ENCODE results near the gene FHOD3. TPM values are rescaled to one million over a fixed set of nuclear protein-coding genes. Genes with fewer than 3 reads are reported as not detected.

The FHOD3 gene
- total RNA-seq, 1 donor from 2014 or later: 5.9 TPM

- Histone ChIP-seq H3K36me3 (ENCODE audit: insufficient read depth, low read length) (no peaks in the 10 kb centered on the region), H2AFZ (ENCODE audit: low read depth, low read length) (no peak overlapping the region), H3K27me3 (ENCODE audit: insufficient read depth, low read length) (no peaks in the 10 kb centered on the region), H3K4me1 (ENCODE audit: insufficient read depth, low read length) (peaks cover 22% of the 10 kb centered on the region), H3K27ac (ENCODE audit: low read depth, low read length) (no peak overlapping the region), H3K4me3 (ENCODE audit: insufficient read depth, low read depth, low read length) (no peak overlapping the region), H4K20me1 (ENCODE audit: insufficient read depth, low read length) (peaks cover 9% of the 10 kb centered on the region), H3K9me3 (ENCODE audit: insufficient read depth, low read depth, low read length) (no peaks in the 10 kb centered on the region), H3K79me2 (ENCODE audit: insufficient read depth, low read length) (no peaks in the 10 kb centered on the region), H3K9ac (ENCODE audit: low read length) (no peak overlapping the region), H3K4me2 (ENCODE audit: low read length) (no peak overlapping the region)
- peaks cover 7% of the 10 kb centered on the region for H3K27me3 Mint-ChIP-seq (ENCODE audit: low read depth, unreplicated experiment)
- no peak overlapping the region for H3K4me3 Mint-ChIP-seq (ENCODE audit: unreplicated experiment)
- H3K4me1 Mint-ChIP-seq (ENCODE audit: low read depth, unreplicated experiment): peaks cover 29% of the 10 kb centered on the region
- DNase-seq (ENCODE audit: low read depth) (no peak), FAIRE-seq (no peak)
- H3K36me3 Mint-ChIP-seq (ENCODE audit: low read depth, unreplicated experiment): peaks cover 2% of the 10 kb centered on the region
- H3K27ac Mint-ChIP-seq (ENCODE audit: unreplicated experiment): no peak overlapping the region
- no peaks in the 10 kb centered on the region for H3K9me3 Mint-ChIP-seq (ENCODE audit: unreplicated experiment)
- TF ChIP-seq, protein P1, sequence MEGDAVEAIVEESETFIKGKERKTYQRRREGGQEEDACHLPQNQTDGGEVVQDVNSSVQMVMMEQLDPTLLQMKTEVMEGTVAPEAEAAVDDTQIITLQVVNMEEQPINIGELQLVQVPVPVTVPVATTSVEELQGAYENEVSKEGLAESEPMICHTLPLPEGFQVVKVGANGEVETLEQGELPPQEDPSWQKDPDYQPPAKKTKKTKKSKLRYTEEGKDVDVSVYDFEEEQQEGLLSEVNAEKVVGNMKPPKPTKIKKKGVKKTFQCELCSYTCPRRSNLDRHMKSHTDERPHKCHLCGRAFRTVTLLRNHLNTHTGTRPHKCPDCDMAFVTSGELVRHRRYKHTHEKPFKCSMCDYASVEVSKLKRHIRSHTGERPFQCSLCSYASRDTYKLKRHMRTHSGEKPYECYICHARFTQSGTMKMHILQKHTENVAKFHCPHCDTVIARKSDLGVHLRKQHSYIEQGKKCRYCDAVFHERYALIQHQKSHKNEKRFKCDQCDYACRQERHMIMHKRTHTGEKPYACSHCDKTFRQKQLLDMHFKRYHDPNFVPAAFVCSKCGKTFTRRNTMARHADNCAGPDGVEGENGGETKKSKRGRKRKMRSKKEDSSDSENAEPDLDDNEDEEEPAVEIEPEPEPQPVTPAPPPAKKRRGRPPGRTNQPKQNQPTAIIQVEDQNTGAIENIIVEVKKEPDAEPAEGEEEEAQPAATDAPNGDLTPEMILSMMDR (IDR thresholded peaks at IDR 0.05; ENCODE audit: insufficient read depth, low read depth, low read length): no peak
- no peak for TF ChIP-seq EZH2 (IDR thresholded peaks at IDR 0.05; ENCODE audit: insufficient read depth, low read length)
These were observed 80.7 kb downstream of the FHOD3 start for GRCh38 chr18:36378205-36378604.

DNA sequence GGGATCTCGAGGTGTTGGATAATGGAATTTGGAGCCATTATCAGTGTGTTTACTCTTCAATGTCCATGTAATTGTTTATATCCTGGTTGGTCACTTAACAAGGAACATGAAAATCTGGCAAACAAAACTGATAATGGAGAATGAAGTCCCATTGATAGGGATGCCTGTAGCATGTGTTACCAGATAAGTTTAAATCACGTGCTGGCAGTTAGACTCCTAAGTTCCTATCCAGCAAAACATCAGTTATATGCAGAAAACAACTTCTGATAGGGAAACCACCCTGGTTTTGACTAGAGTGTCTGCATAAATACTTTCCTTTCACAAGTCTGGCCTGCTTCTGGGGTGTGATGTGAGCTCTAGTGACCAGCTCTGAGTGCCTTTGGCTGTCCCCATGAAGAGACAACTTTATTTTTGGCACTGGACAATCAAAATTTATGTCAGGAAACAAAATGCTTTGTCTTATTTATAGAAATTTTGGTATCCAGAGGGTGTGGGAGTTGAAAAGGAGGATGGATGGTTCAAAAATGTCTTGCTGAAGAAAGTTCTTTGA, 82.0 kb downstream of the FHOD3 start:
- Mint-ChIP-seq H3K27me3 (ENCODE audit: low read depth, unreplicated experiment) (peaks cover 7% of the 10 kb centered on the region), H3K9me3 (ENCODE audit: unreplicated experiment) (no peaks in the 10 kb centered on the region), H3K36me3 (ENCODE audit: low read depth, unreplicated experiment) (peaks cover 2% of the 10 kb centered on the region), H3K4me3 (ENCODE audit: unreplicated experiment) (no peak overlapping the region), H3K4me1 (ENCODE audit: low read depth, unreplicated experiment) (peaks cover 29% of the 10 kb centered on the region), H3K27ac (ENCODE audit: unreplicated experiment) (no peak overlapping the region)
- TF ChIP-seq, protein P1 (IDR thresholded peaks at IDR 0.05; ENCODE audit: insufficient read depth, low read depth, low read length): no peak
- TF ChIP-seq EZH2 (IDR thresholded peaks at IDR 0.05; ENCODE audit: insufficient read depth, low read length): no peak
- DNase-seq (ENCODE audit: low read depth) (no peak), FAIRE-seq (no peak)
- no peaks in the 10 kb centered on the region for H3K79me2 ChIP-seq (ENCODE audit: insufficient read depth, low read length)
- no peak overlapping the region for H3K9ac ChIP-seq (ENCODE audit: low read length)
- peaks cover 9% of the 10 kb centered on the region for H4K20me1 ChIP-seq (ENCODE audit: insufficient read depth, low read length)
- H3K27ac ChIP-seq (ENCODE audit: low read depth, low read length): no peak overlapping the region
- peaks cover 10% of the 10 kb centered on the region for H3K4me1 ChIP-seq (ENCODE audit: insufficient read depth, low read length)
- H3K9me3 ChIP-seq (ENCODE audit: insufficient read depth, low read depth, low read length): no peaks in the 10 kb centered on the region
- no peak overlapping the region for H3K4me2 ChIP-seq (ENCODE audit: low read length)
- H3K4me3 ChIP-seq (ENCODE audit: insufficient read depth, low read depth, low read length): no peak overlapping the region
- H3K36me3 ChIP-seq (ENCODE audit: insufficient read depth, low read length): no peaks in the 10 kb centered on the region
- H3K27me3 ChIP-seq (ENCODE audit: insufficient read depth, low read length): no peaks in the 10 kb centered on the region
- H2AFZ ChIP-seq (ENCODE audit: low read depth, low read length): no peak overlapping the region

DNA sequence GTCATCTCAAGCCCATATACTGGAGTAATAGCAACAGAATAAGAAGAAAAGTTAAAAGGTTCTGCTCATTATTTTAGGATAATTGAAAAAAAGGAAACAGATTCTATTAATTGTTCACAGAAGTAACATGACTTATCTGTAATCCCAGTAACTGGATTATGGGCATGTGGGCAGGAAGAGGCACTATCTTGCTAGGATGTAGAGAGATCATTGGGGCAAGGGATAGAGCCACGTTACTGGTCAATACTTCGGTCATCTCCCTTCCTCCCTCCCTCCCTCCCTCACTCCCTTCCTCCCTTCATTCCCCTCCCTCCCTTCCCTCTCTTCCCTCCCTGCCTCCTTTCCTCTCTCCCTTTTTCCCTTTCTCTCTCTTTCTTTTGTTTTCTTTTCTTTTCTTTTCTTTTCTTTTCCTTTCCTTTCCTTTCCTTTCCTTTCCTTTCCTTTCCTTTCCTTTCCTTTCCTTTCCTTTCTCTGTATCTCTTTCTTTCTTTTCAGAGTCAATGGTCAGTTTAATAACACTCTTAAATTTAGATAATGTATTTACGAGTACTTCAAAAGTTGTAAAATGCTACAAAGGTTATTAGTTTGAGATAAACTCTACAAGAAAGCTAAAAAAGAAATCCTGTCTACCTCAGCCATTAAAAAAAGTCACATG, 82.8 kb downstream of the FHOD3 start:
- Histone ChIP-seq H2AFZ (ENCODE audit: low read depth, low read length) (no peak overlapping the region), H3K27ac (ENCODE audit: low read depth, low read length) (no peak overlapping the region), H4K20me1 (ENCODE audit: insufficient read depth, low read length) (peaks cover 9% of the 10 kb centered on the region), H3K4me3 (ENCODE audit: insufficient read depth, low read depth, low read length) (no peak overlapping the region), H3K79me2 (ENCODE audit: insufficient read depth, low read length) (no peaks in the 10 kb centered on the region), H3K9me3 (ENCODE audit: insufficient read depth, low read depth, low read length) (no peaks in the 10 kb centered on the region), H3K4me2 (ENCODE audit: low read length) (no peak overlapping the region), H3K4me1 (ENCODE audit: insufficient read depth, low read length) (peaks cover 6% of the 10 kb centered on the region), H3K27me3 (ENCODE audit: insufficient read depth, low read length) (no peaks in the 10 kb centered on the region), H3K9ac (ENCODE audit: low read length) (no peak overlapping the region), H3K36me3 (ENCODE audit: insufficient read depth, low read length) (no peaks in the 10 kb centered on the region)
- Mint-ChIP-seq H3K36me3 (ENCODE audit: low read depth, unreplicated experiment) (peaks cover 2% of the 10 kb centered on the region), H3K4me1 (ENCODE audit: low read depth, unreplicated experiment) (peaks cover 28% of the 10 kb centered on the region), H3K9me3 (ENCODE audit: unreplicated experiment) (no peaks in the 10 kb centered on the region), H3K27me3 (ENCODE audit: low read depth, unreplicated experiment) (peaks cover 7% of the 10 kb centered on the region), H3K4me3 (ENCODE audit: unreplicated experiment) (no peak overlapping the region), H3K27ac (ENCODE audit: unreplicated experiment) (no peak overlapping the region)
- TF ChIP-seq, protein P1 (IDR thresholded peaks at IDR 0.05; ENCODE audit: insufficient read depth, low read depth, low read length): no peak
- TF ChIP-seq EZH2 (IDR thresholded peaks at IDR 0.05; ENCODE audit: insufficient read depth, low read length): no peak
- DNase-seq (ENCODE audit: low read depth) (no peak), FAIRE-seq (no peak)
